A673 (cell line): ENCODE measurements around the gene GAB4. TPM values are rescaled to one million over a fixed set of nuclear protein-coding genes. Genes with fewer than 3 reads are reported as not detected.

Experiments used
- BruUV-seq: library from RNA; stranded (reverse); fragments of 400-500 nt; replicated peaks from 2 replicates; lab custom pipeline; 2021; lab: Mats Ljungman, UMichigan
- CTCF ChIA-PET: fragments of 300-600 bp; sonication (Branson Sonifier 250); formaldehyde crosslinking; loops from one replicate; lab custom pipeline; 2022; ENCODE audit warnings: antibody characterized with exemption; lab: Charles Lee
- POLR2A ChIA-PET: fragments of 300-600 bp; sonication (Branson Sonifier 250); formaldehyde crosslinking; loops from one replicate; lab custom pipeline; 2022; ENCODE audit warnings: antibody characterized with exemption; ENCODE audit not compliant: low non-redundant PET; lab: Charles Lee
- DNase-seq: peaks from one replicate; pipeline ENCODE4 v3.0.0-alpha.2; 2015; ENCODE audit warnings: low spot score
- H3K27ac ChIP-seq: fragments of 200-600 bp; sonication (generic); 2 replicates; pipeline ENCODE4 v1.5.1; 2016; ENCODE audit warnings: mixed run types, low read depth, mild to moderate bottlenecking, mixed read lengths, antibody characterized with exemption, low read length; ENCODE audit not compliant: poor library complexity, severe bottlenecking
- H3K27me3 ChIP-seq: fragments of 200-600 bp; sonication (generic); replicated peaks from 2 replicates; pipeline ENCODE4 v1.6.1; 2017; ENCODE audit warnings: mixed run types, low read depth, mild to moderate bottlenecking, mixed read lengths, antibody characterized with exemption, low read length; ENCODE audit not compliant: insufficient read depth, poor library complexity
- H3K36me3 ChIP-seq: fragments of 200-600 bp; sonication (generic); 2 replicates; pipeline ENCODE4 v1.6.1; 2016; ENCODE audit warnings: mixed run types, mild to moderate bottlenecking, mixed read lengths, antibody characterized with exemption, low read length; ENCODE audit not compliant: insufficient read depth, poor library complexity, severe bottlenecking
- H3K4me1 ChIP-seq: fragments of 200-600 bp; sonication (generic); 2 replicates; pipeline ENCODE4 v1.6.1; 2017; ENCODE audit warnings: mixed run types, mild to moderate bottlenecking, mixed read lengths, antibody characterized with exemption, low read length; ENCODE audit not compliant: insufficient read depth, poor library complexity, severe bottlenecking
- H3K4me3 ChIP-seq: fragments of 200-600 bp; sonication (generic); 2 replicates; pipeline ENCODE4 v1.5.1; 2016; ENCODE audit warnings: low read depth, mixed run types, mild to moderate bottlenecking, mixed read lengths, low read length; ENCODE audit not compliant: poor library complexity, severe bottlenecking
- H3K9me3 ChIP-seq: fragments of 200-600 bp; sonication (generic); 2 replicates; pipeline ENCODE4 v1.6.1; 2016; ENCODE audit warnings: mixed run types, low read depth, mild to moderate bottlenecking, mixed read lengths, antibody characterized with exemption, low read length; ENCODE audit not compliant: poor library complexity, severe bottlenecking
- CTCF ChIP-seq: fragments of 300-800, 200-600 bp; sonication (generic); conservative IDR thresholded peaks from 2 replicates; pipeline ENCODE4 v1.5.1; 2017; ENCODE audit warnings: low read depth, mild to moderate bottlenecking, antibody characterized with exemption, low read length, moderate library complexity, mixed read lengths
- EZH2 ChIP-seq: fragments of 200-600 bp; sonication (generic); IDR thresholded peaks from 2 replicates; pipeline ENCODE4 v1.6.1; 2017; ENCODE audit warnings: borderline replicate concordance, low read depth, mild to moderate bottlenecking, mixed read lengths, antibody characterized with exemption, low read length; ENCODE audit not compliant: poor library complexity, severe bottlenecking
- intact Hi-C: fragments of 100-400 bp; cut with micrococcal nuclease; formaldehyde crosslinking; loops from one replicate; pipeline ENCODE4 v1.10.0; 2022; ENCODE audit not compliant: unreplicated experiment
- total RNA-seq: library from RNA; stranded (reverse); gene quantifications from 2 replicates; pipeline ENCODE4 v1.2.3, GENCODE V29; 2021

The GAB4 gene
- total RNA-seq, 1 experiment from 2014 or later = not detected

GRCh38 chr22:17007257-17007656 is 765 bp downstream of the GAB4 start:
- BruUV-seq = no TSS peak
- Histone ChIP-seq H3K36me3 (no peaks in the 10 kb centered on the region), H3K4me3 (no peak overlapping the region), H3K9me3 (no peaks in the 10 kb centered on the region), H3K27me3 (peaks cover 10% of the 10 kb centered on the region), H3K27ac (no peak overlapping the region), H3K4me1 (no peaks in the 10 kb centered on the region)
- DNase-seq = no peak
- intact Hi-C loops = no loop called here
- TF ChIP-seq CTCF (no peak), EZH2 (no peak)
- CTCF ChIA-PET = no interaction called here
- POLR2A ChIA-PET = no interaction called here

GRCh38 chr22:16989915-16990314 is 18.1 kb downstream of the GAB4 start:
- H3K9me3 ChIP-seq = no peaks in the 10 kb centered on the region
- ChIA-PET POLR2A (no interaction called here), CTCF (no interaction called here)
- H3K4me1 ChIP-seq = no peaks in the 10 kb centered on the region
- no peaks in the 10 kb centered on the region for H3K36me3 ChIP-seq
- intact Hi-C loops = loop anchor here (2.0 kb wide), 1 partner anchor 19 kb away; no protein-coding TSS in a partner anchor
- H3K4me3 ChIP-seq = no peak overlapping the region
- TF ChIP-seq CTCF = no peak
- TF ChIP-seq EZH2 = no peak
- H3K27ac ChIP-seq = no peak overlapping the region
- DNase-seq = no peak
- peaks cover 27% of the 10 kb centered on the region for H3K27me3 ChIP-seq
- BruUV-seq = no TSS peak

GRCh38 chr22:16988257-16988656 is 19.8 kb downstream of the GAB4 start:
- Histone ChIP-seq H3K9me3 (peaks cover 2% of the 10 kb centered on the region), H3K4me3 (no peak overlapping the region), H3K27me3 (peaks cover 27% of the 10 kb centered on the region), H3K36me3 (no peaks in the 10 kb centered on the region), H3K4me1 (no peaks in the 10 kb centered on the region), H3K27ac (no peak overlapping the region)
- no peak for DNase-seq
- BruUV-seq = no TSS peak
- ChIA-PET POLR2A (no interaction called here), CTCF (no interaction called here)
- no peak for TF ChIP-seq EZH2
- TF ChIP-seq CTCF = no peak
- intact Hi-C loops = loop anchor here (2.0 kb wide), 1 partner anchor 17 kb away; no protein-coding TSS in a partner anchor
